MM.1S (cell line): ENCODE data around the gene IL12A.

Experiments used
- DNase-seq: peaks from one replicate; pipeline ENCODE4 v3.0.0-alpha.2; 2015
- H2AFZ ChIP-seq: fragments of 300-600 bp; sonication (generic); 2 replicates; pipeline ENCODE4 v1.6.0; 2016; ENCODE audit warnings: antibody characterized with exemption, low read length
- H3F3A ChIP-seq: fragments of 300-600 bp; sonication (generic); 2 replicates; pipeline ENCODE4 v1.6.1; 2016; ENCODE audit warnings: mild to moderate bottlenecking, antibody characterized with exemption, low read length, moderate library complexity, mixed read lengths; ENCODE audit not compliant: insufficient read depth
- H3K27ac ChIP-seq: fragments of 300-600 bp; sonication (generic); 2 replicates; pipeline ENCODE4 v1.5.1; 2016; ENCODE audit warnings: mild to moderate bottlenecking, low read length
- H3K27me3 ChIP-seq: fragments of 300-600 bp; sonication (generic); replicated peaks from 2 replicates; pipeline ENCODE4 v1.6.0; 2016; ENCODE audit warnings: low read length; ENCODE audit not compliant: insufficient read depth
- H3K36me3 ChIP-seq: fragments of 300-600 bp; sonication (generic); replicated peaks from 2 replicates; pipeline ENCODE4 v1.6.1; 2016; ENCODE audit warnings: mild to moderate bottlenecking, low read length, mixed read lengths; ENCODE audit not compliant: insufficient read depth
- H3K4me1 ChIP-seq: fragments of 300-600 bp; sonication (generic); 2 replicates; pipeline ENCODE4 v1.6.1; 2016; ENCODE audit warnings: low read length, mixed read lengths
- H3K4me2 ChIP-seq: fragments of 300-600 bp; sonication (generic); 2 replicates; pipeline ENCODE4 v1.6.0; 2016; ENCODE audit warnings: low read depth, low read length
- H3K4me3 ChIP-seq: fragments of 300-600 bp; sonication (generic); 2 replicates; pipeline ENCODE4 v1.5.1; 2016; ENCODE audit warnings: low read length, mixed read lengths
- H3K79me2 ChIP-seq: fragments of 300-600 bp; sonication (generic); 2 replicates; pipeline ENCODE4 v1.6.1; 2016; ENCODE audit warnings: mixed run types, low read length, mixed read lengths
- H3K9ac ChIP-seq: fragments of 300-600 bp; sonication (generic); 2 replicates; pipeline ENCODE4 v1.6.1; 2016; ENCODE audit warnings: low read length, mixed read lengths
- H3K9me2 ChIP-seq: fragments of 300-600 bp; sonication (generic); replicated peaks from 2 replicates; pipeline ENCODE4 v1.6.1; 2016; ENCODE audit warnings: mild to moderate bottlenecking, low read length, mixed read lengths; ENCODE audit not compliant: insufficient read depth
- H3K9me3 ChIP-seq: fragments of 300-600 bp; sonication (generic); replicated peaks from 2 replicates; pipeline ENCODE4 v1.6.1; 2016; ENCODE audit warnings: mild to moderate bottlenecking, low read length, mixed read lengths; ENCODE audit not compliant: insufficient read depth
- H4K20me1 ChIP-seq: fragments of 300-600 bp; sonication (generic); 2 replicates; pipeline ENCODE4 v1.6.1; 2016; ENCODE audit warnings: mild to moderate bottlenecking, low read length, moderate library complexity, mixed read lengths; ENCODE audit not compliant: insufficient read depth
- CTCF ChIP-seq: fragments of 300-600 bp; sonication (generic); IDR thresholded peaks from 2 replicates; pipeline ENCODE4 v1.5.1; 2016; ENCODE audit warnings: antibody characterized with exemption, low read length, mixed read lengths
- EZH2 ChIP-seq: fragments of 300-600 bp; sonication (generic); optimal IDR thresholded peaks from 2 replicates; pipeline ENCODE3; 2017; ENCODE audit warnings: low read depth, mild to moderate bottlenecking, antibody characterized with exemption, low read length, mixed read lengths

IL12A gene

GRCh38 chr3:160044121-160044520, 55.5 kb downstream of the IL12A start:
- H3K4me1 ChIP-seq, result no peaks in the 10 kb centered on the region
- H3K4me2 ChIP-seq, result no peak overlapping the region
- no peak overlapping the region for H2AFZ ChIP-seq
- no peaks in the 10 kb centered on the region for H3F3A ChIP-seq
- H3K9me2 ChIP-seq, result no peaks in the 10 kb centered on the region
- no peak for DNase-seq
- H3K9me3 ChIP-seq, result no peaks in the 10 kb centered on the region
- no peak overlapping the region for H3K4me3 ChIP-seq
- no peaks in the 10 kb centered on the region for H3K27me3 ChIP-seq
- no peak overlapping the region for H3K27ac ChIP-seq
- H3K9ac ChIP-seq, result no peak overlapping the region
- H4K20me1 ChIP-seq, result no peaks in the 10 kb centered on the region
- H3K36me3 ChIP-seq, result no peaks in the 10 kb centered on the region
- H3K79me2 ChIP-seq, result no peaks in the 10 kb centered on the region
- TF ChIP-seq CTCF, result no peak
- no peak for TF ChIP-seq EZH2
